ENCODE results near the gene RNU11.
"Not testable (repeated sequence)": the region's sequence is repeated elsewhere in the genome, so short reads cannot be mapped to it uniquely, and the experiment has no call there.

The RNU11 gene

GRCh38 chr1:28655448-28656311, 7.3 kb downstream of the RNU11 start:
- not testable (repeated sequence) for FAIRE-seq; DNase-seq (ENCODE audit: extremely low spot score, insufficient read length, low read depth)

GRCh38 chr1:28656335-28656734, 7.9 kb downstream of the RNU11 start:
- FAIRE-seq (no peak), DNase-seq (ENCODE audit: extremely low spot score, insufficient read length, low read depth) (no peak)

- no peak for DNase-seq (ENCODE audit: extremely low spot score, insufficient read length, low read depth)
- no peak for FAIRE-seq
Observed at GRCh38 chr1:28663871-28664470, 15.6 kb downstream of the RNU11 start.

- FAIRE-seq: no peak
Observed at GRCh38 chr1:28666806-28667205, 18.4 kb downstream of the RNU11 start.

GRCh38 chr1:28668191-28668955, 20.0 kb downstream of the RNU11 start, which contains the start of gene GMEB1:
GMEB1 (plus strand) TSS chr1:28668784; CDS start chr1:28683613, 14,829 bp downstream.
- DNase-seq (ENCODE audit: extremely low spot score, insufficient read length, low read depth) (peak; percentile 86), FAIRE-seq (peak; percentile 86)

More at GRCh38 chr1:28666806-28667205, 18.4 kb downstream of the RNU11 start:
- no peak for DNase-seq (ENCODE audit: extremely low spot score, insufficient read length, low read depth)

- DNase-seq (ENCODE audit: extremely low spot score, insufficient read length, low read depth) (peak; percentile 79), FAIRE-seq (no peak)
Observed at GRCh38 chr1:28668956-28669723, 20.7 kb downstream of the RNU11 start.

- FAIRE-seq (no peak), DNase-seq (ENCODE audit: extremely low spot score, insufficient read length, low read depth) (no peak)
Observed at GRCh38 chr1:28671254-28671780, 22.9 kb downstream of the RNU11 start.

GRCh38 chr1:28672971-28673370, 24.6 kb downstream of the RNU11 start:
- not testable (repeated sequence) for DNase-seq (ENCODE audit: extremely low spot score, insufficient read length, low read depth); FAIRE-seq

GRCh38 chr1:28675924-28676257, 27.5 kb downstream of the RNU11 start:
- FAIRE-seq: no peak

GRCh38 chr1:28680151-28680550, 31.8 kb downstream of the RNU11 start:
- FAIRE-seq (no peak), DNase-seq (ENCODE audit: extremely low spot score, insufficient read length, low read depth) (no peak)

More at GRCh38 chr1:28675924-28676257, 27.5 kb downstream of the RNU11 start:
- no peak for DNase-seq (ENCODE audit: extremely low spot score, insufficient read length, low read depth)

GRCh38 chr1:28682840-28683239, 34.4 kb downstream of the RNU11 start:
- FAIRE-seq: no peak
- DNase-seq (ENCODE audit: extremely low spot score, insufficient read length, low read depth): no peak

GRCh38 chr1:28684937-28685336, 36.5 kb downstream of the RNU11 start:
- DNase-seq (ENCODE audit: extremely low spot score, insufficient read length, low read depth) (no peak), FAIRE-seq (no peak)

GRCh38 chr1:28691627-28692026, 43.2 kb downstream of the RNU11 start:
- DNase-seq (ENCODE audit: extremely low spot score, insufficient read length, low read depth); FAIRE-seq: not testable (repeated sequence)
